22Rv1 (cell line): Measurements from ENCODE around the gene MED6.

ENCODE experiments used
- H3K27ac ChIP-seq: fragments of 450-650 bp; 2 replicates; pipeline ENCODE4 v1.5.1; 2017
- CTCF ChIP-seq: fragments of 450-650 bp; IDR thresholded peaks from 2 replicates; pipeline ENCODE4 v1.5.1; 2017; ENCODE audit warnings: mild to moderate bottlenecking
- ZFX ChIP-seq: fragments of 450-650 bp; IDR thresholded peaks from 2 replicates; pipeline ENCODE4 v1.6.1; 2017; ENCODE audit warnings: antibody characterized with exemption, borderline replicate concordance

Gene MED6

GRCh38 chr14:70600382-70601157, at the start of gene MED6:
TSS of gene MED6 (minus strand) at chr14:70600655. CDS start at chr14:70600637, 18 bp downstream.
- TF ChIP-seq ZFX, result no peak
- TF ChIP-seq CTCF, result no peak
- H3K27ac ChIP-seq, result peak within 1 kb of the TSS; percentile 56

DNA sequence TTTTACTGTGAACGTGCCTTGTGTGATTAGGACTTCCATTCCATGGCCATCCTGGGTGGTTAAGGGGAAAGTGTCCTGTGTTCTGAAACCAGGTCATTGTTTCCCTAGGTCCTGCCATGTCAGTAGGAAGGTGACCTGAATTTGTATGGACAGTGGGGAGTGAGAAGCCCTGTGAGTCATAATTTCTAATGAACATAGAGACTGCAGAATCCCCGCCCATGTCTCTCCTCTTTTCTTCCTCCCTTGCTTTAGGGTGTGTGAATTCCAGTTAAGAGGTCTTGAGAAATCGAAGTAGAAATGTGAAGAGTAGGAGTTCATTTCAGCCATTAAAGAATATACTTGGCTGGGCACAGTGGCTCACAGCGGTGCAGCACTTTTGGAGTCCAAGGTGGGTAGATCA, 49.3 kb upstream of the MED6 start:
- no peak overlapping the region for H3K27ac ChIP-seq

GRCh38 chr14:70648346-70648745, 47.9 kb upstream of the MED6 start:
- H3K27ac ChIP-seq, result no peak overlapping the region
- TF ChIP-seq ZFX (no peak), CTCF (no peak)

More for the DNA sequence above, 49.3 kb upstream of the MED6 start:
- TF ChIP-seq ZFX (no peak), CTCF (no peak)

- TF ChIP-seq CTCF (no peak), ZFX (no peak)
- no peak overlapping the region for H3K27ac ChIP-seq
Measured at GRCh38 chr14:70646705-70647104, 46.2 kb upstream of the MED6 start.

- TF ChIP-seq CTCF (no peak), ZFX (no peak)
- H3K27ac ChIP-seq, result no peak overlapping the region
Measured at GRCh38 chr14:70645892-70646291, 45.4 kb upstream of the MED6 start.

DNA sequence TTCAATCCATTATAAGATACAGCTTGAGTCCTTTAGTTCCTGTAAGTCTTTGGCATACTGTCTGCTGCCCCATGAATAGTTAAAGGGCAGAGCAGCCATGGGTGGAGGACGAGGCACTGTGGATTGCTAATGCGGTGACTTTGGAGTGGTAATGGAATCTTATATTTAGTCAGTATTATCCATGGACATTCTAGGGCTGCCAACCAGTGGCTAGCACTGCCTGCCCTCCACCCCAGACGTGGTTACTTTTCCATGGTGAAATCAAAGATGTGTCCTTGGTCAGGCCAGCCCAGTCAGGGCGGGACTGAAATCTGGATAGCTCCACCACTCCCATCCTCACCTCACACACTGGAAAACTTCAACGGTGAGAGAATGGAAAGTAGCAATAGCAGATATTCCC, 43.5 kb upstream of the MED6 start:
- H3K27ac ChIP-seq, result no peak overlapping the region
- no peak for TF ChIP-seq ZFX
- no peak for TF ChIP-seq CTCF

DNA sequence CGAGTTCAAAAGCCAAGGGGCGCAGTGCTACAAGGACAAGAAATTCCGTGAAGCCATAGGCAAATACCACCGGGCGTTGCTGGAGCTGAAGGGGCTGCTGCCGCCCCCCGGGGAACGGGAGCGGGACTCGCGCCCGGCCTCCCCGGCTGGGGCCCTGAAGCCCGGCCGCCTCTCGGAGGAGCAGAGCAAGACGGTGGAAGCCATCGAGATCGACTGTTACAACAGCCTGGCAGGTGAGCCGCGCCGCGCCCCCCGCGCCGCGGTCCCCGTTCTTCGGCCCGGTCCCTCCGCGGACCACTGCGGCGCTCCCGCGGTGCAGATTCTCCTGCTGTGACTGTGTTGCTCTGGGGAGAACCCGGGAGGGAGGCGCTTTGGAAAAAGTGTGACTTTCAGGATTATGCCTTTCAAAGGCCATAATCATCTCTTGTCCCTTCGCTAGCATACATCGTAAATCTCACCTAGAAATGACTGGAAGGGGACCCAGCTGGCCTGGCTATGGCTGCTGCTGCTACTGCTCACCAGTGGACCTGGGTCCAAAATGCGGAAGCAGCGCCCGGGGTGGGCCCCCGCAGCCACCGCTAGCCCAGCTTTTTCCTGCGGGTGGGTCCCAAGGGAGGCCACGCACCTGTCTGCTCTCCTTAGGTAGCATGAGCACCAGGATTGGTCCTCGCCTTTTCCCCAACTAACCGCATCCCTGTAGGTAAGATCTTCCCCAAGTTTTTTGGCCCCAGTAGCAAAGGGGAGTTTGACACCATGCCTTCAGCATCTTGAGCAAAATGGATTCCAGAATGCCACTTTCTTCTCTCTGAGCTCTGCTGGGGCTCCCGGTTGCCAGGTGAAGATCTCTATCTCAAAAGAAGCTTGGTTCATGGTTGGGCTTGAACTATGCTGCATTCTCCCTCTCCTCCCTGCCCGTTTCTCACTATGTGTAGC, 42.1 kb upstream of the MED6 start:
- TF ChIP-seq CTCF, result no peak
- no peak for TF ChIP-seq ZFX
- H3K27ac ChIP-seq, result 0 out of 2 replicates have a peak overlapping the region, but pooled peaks have one; percentile 8
